ENCODE data around the gene APOC4.
"Not testable (repeated sequence)": the region's sequence is repeated elsewhere in the genome, so short reads cannot be mapped to it uniquely, and the experiment has no call there.

Gene APOC4

GRCh38 chr19:44908836-44909261 is 33.2 kb upstream of the APOC4 start:
- Mint-ChIP-seq H3K4me3 (no peak overlapping the region), H3K9me3 (ENCODE audit: low read depth) (no peaks in the 10 kb centered on the region), H3K4me1 (ENCODE audit: low read depth) (peaks cover 6% of the 10 kb centered on the region), H3K27me3 (peaks cover 15% of the 10 kb centered on the region), H3K36me3 (no peaks in the 10 kb centered on the region), H3K27ac (no peak overlapping the region)

- no peak overlapping the region for H3K4me3 Mint-ChIP-seq
- H3K4me1 Mint-ChIP-seq (ENCODE audit: low read depth), result peaks cover 11% of the 10 kb centered on the region
- H3K27me3 Mint-ChIP-seq, result peaks cover 19% of the 10 kb centered on the region
- no peaks in the 10 kb centered on the region for H3K36me3 Mint-ChIP-seq
- H3K9me3 Mint-ChIP-seq (ENCODE audit: low read depth), result no peaks in the 10 kb centered on the region
- H3K27ac Mint-ChIP-seq, result no peak overlapping the region
These were observed 32.3 kb upstream of the APOC4 start for GRCh38 chr19:44909775-44910174.

- H3K9me3 Mint-ChIP-seq (ENCODE audit: low read depth); H3K4me1 Mint-ChIP-seq (ENCODE audit: low read depth); H3K36me3 Mint-ChIP-seq; H3K27ac Mint-ChIP-seq; H3K4me3 Mint-ChIP-seq: not testable (repeated sequence)
- H3K27me3 Mint-ChIP-seq, result peaks cover 15% of the 10 kb centered on the region
These were observed 30.1 kb upstream of the APOC4 start for GRCh38 chr19:44911896-44912295.

DNA sequence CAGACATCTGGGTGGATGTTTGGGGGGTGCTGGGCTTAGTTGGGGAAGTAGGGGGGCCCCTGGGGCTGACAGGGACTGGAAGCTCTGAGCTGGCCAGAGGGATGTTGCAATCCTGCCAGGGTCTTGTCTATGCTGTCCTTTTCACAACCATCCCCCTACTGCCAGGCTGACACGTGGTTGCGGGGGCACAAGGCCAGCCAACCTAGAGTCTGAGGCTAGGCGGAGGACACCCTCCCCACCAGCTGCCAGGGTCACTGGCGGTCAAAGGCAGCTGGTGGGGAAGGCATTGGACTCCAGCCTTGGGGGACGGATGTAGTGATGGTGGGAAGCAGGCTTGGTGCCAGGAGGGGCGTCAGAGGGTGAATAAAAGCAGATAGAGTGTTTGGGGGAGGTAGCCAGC is 29.2 kb upstream of the APOC4 start:
- Mint-ChIP-seq H3K9me3 (ENCODE audit: low read depth) (no peaks in the 10 kb centered on the region), H3K27ac (no peak overlapping the region), H3K4me1 (ENCODE audit: low read depth) (peaks cover 7% of the 10 kb centered on the region), H3K27me3 (peaks cover 15% of the 10 kb centered on the region), H3K4me3 (no peak overlapping the region), H3K36me3 (no peaks in the 10 kb centered on the region)

GRCh38 chr19:44913512-44914432 is 28.3 kb upstream of the APOC4 start:
- not testable (repeated sequence) for H3K9me3 Mint-ChIP-seq (ENCODE audit: low read depth); H3K36me3 Mint-ChIP-seq; H3K4me1 Mint-ChIP-seq (ENCODE audit: low read depth); H3K27ac Mint-ChIP-seq
- peak overlapping the region; percentile 92 for H3K4me3 Mint-ChIP-seq
- peaks cover 13% of the 10 kb centered on the region for H3K27me3 Mint-ChIP-seq

- H3K9me3 Mint-ChIP-seq (ENCODE audit: low read depth); H3K36me3 Mint-ChIP-seq; H3K4me1 Mint-ChIP-seq (ENCODE audit: low read depth): not testable (repeated sequence)
- Mint-ChIP-seq H3K27me3 (peaks cover 13% of the 10 kb centered on the region), H3K4me3 (peak within 1 kb of the TSS; percentile 92), H3K27ac (peak within 1 kb of the TSS; percentile 50)
These were observed 27.4 kb upstream of the APOC4 start, which contains the start of gene APOC1 for GRCh38 chr19:44914433-44915206. Gene APOC1, plus strand, starts transcription at chr19:44914608. Its CDS starts 284 bp downstream, at chr19:44914892.

- no peak overlapping the region for H3K4me3 Mint-ChIP-seq
- peaks cover 8% of the 10 kb centered on the region for H3K4me1 Mint-ChIP-seq (ENCODE audit: low read depth)
- no peak overlapping the region for H3K27ac Mint-ChIP-seq
- peaks cover 9% of the 10 kb centered on the region for H3K27me3 Mint-ChIP-seq
- H3K9me3 Mint-ChIP-seq (ENCODE audit: low read depth), result no peaks in the 10 kb centered on the region
- no peaks in the 10 kb centered on the region for H3K36me3 Mint-ChIP-seq
These were observed 17.8 kb upstream of the APOC4 start for GRCh38 chr19:44924243-44924725.

GRCh38 chr19:44925114-44925891 is 16.7 kb upstream of the APOC4 start:
- H3K9me3 Mint-ChIP-seq (ENCODE audit: low read depth), result no peaks in the 10 kb centered on the region
- H3K27me3 Mint-ChIP-seq, result peaks cover 9% of the 10 kb centered on the region
- H3K36me3 Mint-ChIP-seq, result no peaks in the 10 kb centered on the region
- peaks cover 8% of the 10 kb centered on the region for H3K4me1 Mint-ChIP-seq (ENCODE audit: low read depth)
- H3K27ac Mint-ChIP-seq, result no peak overlapping the region
- H3K4me3 Mint-ChIP-seq, result no peak overlapping the region

- H3K27me3 Mint-ChIP-seq, H3K27ac Mint-ChIP-seq: not testable (repeated sequence)
- peak overlapping the region; percentile 49 for H3K4me3 Mint-ChIP-seq
These were observed 15.6 kb upstream of the APOC4 start for GRCh38 chr19:44926245-44927077.

DNA sequence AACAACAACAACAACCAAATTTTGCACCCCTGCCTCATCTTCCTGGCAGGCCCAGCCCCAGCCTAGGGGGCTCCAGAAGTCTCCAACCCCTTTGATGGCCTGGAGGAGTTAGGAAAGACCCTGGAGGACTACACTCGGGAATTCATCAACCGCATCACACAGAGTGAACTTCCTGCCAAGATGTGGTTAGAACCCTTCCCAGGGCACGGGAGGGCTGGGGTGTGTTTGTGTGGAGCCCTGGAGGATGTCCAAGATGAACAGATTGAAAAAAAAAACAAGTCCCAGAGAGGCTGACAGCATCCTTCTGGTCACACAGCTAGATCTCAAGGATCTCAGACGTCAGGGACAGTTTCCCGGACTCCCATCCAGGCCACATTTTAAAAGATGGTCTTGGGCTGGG is 14.3 kb upstream of the APOC4 start:
- Mint-ChIP-seq H3K36me3 (no peaks in the 10 kb centered on the region), H3K9me3 (ENCODE audit: low read depth) (no peaks in the 10 kb centered on the region), H3K27ac (no peak overlapping the region), H3K27me3 (peaks cover 9% of the 10 kb centered on the region), H3K4me3 (no peak overlapping the region), H3K4me1 (ENCODE audit: low read depth) (peaks cover 8% of the 10 kb centered on the region)

More at GRCh38 chr19:44926245-44927077, 15.6 kb upstream of the APOC4 start:
- H3K36me3 Mint-ChIP-seq; H3K4me1 Mint-ChIP-seq (ENCODE audit: low read depth); H3K9me3 Mint-ChIP-seq (ENCODE audit: low read depth): not testable (repeated sequence)

- Mint-ChIP-seq H3K27ac (no peak overlapping the region), H3K4me3 (no peak overlapping the region), H3K4me1 (ENCODE audit: low read depth) (peaks cover 8% of the 10 kb centered on the region), H3K9me3 (ENCODE audit: low read depth) (no peaks in the 10 kb centered on the region), H3K27me3 (peaks cover 9% of the 10 kb centered on the region), H3K36me3 (no peaks in the 10 kb centered on the region)
These were observed 11.9 kb upstream of the APOC4 start for GRCh38 chr19:44930088-44930487.

DNA sequence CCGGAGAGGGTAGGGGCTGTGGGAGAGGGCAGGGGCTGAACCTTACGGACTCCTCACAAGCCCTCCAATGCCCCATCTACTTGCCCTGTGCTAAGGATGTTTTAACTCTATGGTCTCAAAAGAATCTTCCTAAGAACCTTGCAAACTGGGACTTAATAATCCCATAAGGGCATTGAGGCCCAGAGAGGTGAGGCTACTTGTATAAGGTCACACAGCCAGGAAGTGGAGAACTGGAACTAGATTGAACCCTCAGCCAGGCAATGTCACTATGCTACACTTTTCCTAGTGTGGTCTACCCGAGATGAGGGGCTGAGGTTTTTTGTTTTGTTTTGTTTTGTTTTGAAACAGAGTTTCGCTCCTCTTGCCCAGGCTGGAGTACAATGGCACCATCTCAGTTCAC is 10.5 kb upstream of the APOC4 start:
- no peaks in the 10 kb centered on the region for H3K9me3 Mint-ChIP-seq (ENCODE audit: low read depth)
- no peak overlapping the region for H3K27ac Mint-ChIP-seq
- H3K4me1 Mint-ChIP-seq (ENCODE audit: low read depth), result peaks cover 4% of the 10 kb centered on the region
- peaks cover 3% of the 10 kb centered on the region for H3K27me3 Mint-ChIP-seq
- no peak overlapping the region for H3K4me3 Mint-ChIP-seq
- no peaks in the 10 kb centered on the region for H3K36me3 Mint-ChIP-seq

DNA sequence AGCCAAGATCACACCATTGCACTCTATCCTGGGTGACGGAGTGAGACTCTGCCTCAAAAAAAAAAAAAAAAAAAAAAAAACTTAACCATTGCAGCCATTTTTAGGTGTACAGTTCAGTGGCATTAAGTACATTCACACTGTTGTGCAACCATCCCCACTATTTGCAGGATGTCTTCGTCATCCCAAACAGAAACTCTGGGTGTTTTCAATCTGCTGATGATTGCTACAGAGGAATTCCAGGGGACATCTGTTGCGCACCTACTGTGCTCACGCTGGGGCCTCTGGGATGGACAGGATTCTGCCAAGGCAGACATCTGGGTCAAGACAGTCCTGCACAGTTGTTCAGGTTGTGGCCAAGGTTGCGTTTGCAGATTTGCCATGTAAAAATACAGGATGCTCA is 2.4 kb upstream of the APOC4 start:
- Mint-ChIP-seq H3K9me3 (ENCODE audit: low read depth) (no peaks in the 10 kb centered on the region), H3K36me3 (no peaks in the 10 kb centered on the region), H3K27ac (no peak overlapping the region), H3K27me3 (no peaks in the 10 kb centered on the region), H3K4me1 (ENCODE audit: low read depth) (no peaks in the 10 kb centered on the region), H3K4me3 (no peak overlapping the region)

GRCh38 chr19:44943801-44944249 is 1.8 kb downstream of the APOC4 start:
- no peaks in the 10 kb centered on the region for H3K36me3 Mint-ChIP-seq
- H3K4me3 Mint-ChIP-seq, result no peak overlapping the region
- no peaks in the 10 kb centered on the region for H3K9me3 Mint-ChIP-seq (ENCODE audit: low read depth)
- H3K27me3 Mint-ChIP-seq, result no peaks in the 10 kb centered on the region
- no peak overlapping the region for H3K27ac Mint-ChIP-seq
- no peaks in the 10 kb centered on the region for H3K4me1 Mint-ChIP-seq (ENCODE audit: low read depth)
